Upper lobe of left lung (tissue), 6 donors: ENCODE data around the gene RNF11. TPM values are rescaled to one million over a fixed set of nuclear protein-coding genes. Genes with fewer than 3 reads are reported as not detected.

ENCODE experiments used
- ATAC-seq, 2 donors: fragments of 200-7000 bp; cut with Tn5 transposase; one replicate each; pipeline ENCODE4 v1.9.1; 2022; ENCODE audit warnings: mild to moderate bottlenecking in 2 of 2, moderate library complexity in 2 of 2; ENCODE audit not compliant: low FRiP score in 2 of 2
- DNase-seq, 2 donors: peaks; one replicate each; pipeline ENCODE4 v3.0.0-alpha.2; 2019 to 2020
- H3K27ac ChIP-seq, 4 donors: fragments of 200-600 bp; sonication (generic); one replicate each; pipeline ENCODE4 v1.5.1; 2016 to 2019
- H3K27me3 ChIP-seq, 4 donors: fragments of 200-600 bp; sonication (generic); one replicate each; pipeline ENCODE4 v1.5.1; 2017 to 2019
- H3K36me3 ChIP-seq, 4 donors: fragments of 200-600 bp; sonication (generic); one replicate each; pipeline ENCODE4 v1.5.1; 2016 to 2019
- H3K4me1 ChIP-seq, 4 donors: fragments of 200-600 bp; sonication (generic); one replicate each; pipeline ENCODE4 v1.5.1; 2018 to 2019
- H3K4me3 ChIP-seq, 4 donors: fragments of 200-600 bp; sonication (generic); one replicate each; pipeline ENCODE4 v1.5.1; 2017 to 2019; ENCODE audit warnings: mild to moderate bottlenecking in 2 of 4, moderate library complexity in 1 of 4
- H3K9me3 ChIP-seq, 4 donors: fragments of 200-600 bp; sonication (generic); one replicate each; pipeline ENCODE4 v1.5.1; 2018 to 2019
- CTCF ChIP-seq, 6 experiments: fragments of 450-650 bp in 4 of 6; fragments of 200-600 bp in 2 of 6; sonication (generic) in 2 of 6; IDR thresholded peaks; one replicate each; pipeline ENCODE4 v1.5.1; 2016 to 2019; ENCODE audit warnings: antibody characterized with exemption in 6 of 6
- EP300 ChIP-seq, 4 donors: sonication (generic); formaldehyde crosslinking; IDR thresholded peaks; one replicate each; pipeline ENCODE4 v1.5.1; 2017; ENCODE audit warnings: antibody characterized with exemption in 4 of 4, control low read depth in 2 of 4
- POLR2A ChIP-seq, 4 donors: fragments of 450-650 bp; IDR thresholded peaks; one replicate each; pipeline ENCODE4 v1.5.1; 2016 to 2017; ENCODE audit warnings: antibody characterized with exemption in 4 of 4, mild to moderate bottlenecking in 2 of 4
- POLR2AphosphoS5 ChIP-seq, 2 donors: sonication (generic); formaldehyde crosslinking; IDR thresholded peaks; one replicate each; pipeline ENCODE4 v1.5.1; 2017; ENCODE audit warnings: antibody characterized with exemption in 2 of 2
- WGBS, 2 donors: methylation state at CpG; one replicate each; pipeline ENCODE4 v1.1.5; 2017 to 2018; 5-methylcytosine and 5-hydroxymethylcytosine counted together
- total RNA-seq, 6 donors: library from RNA; depleted of rRNA in 4 of 6; stranded (reverse); fragments of >200 nt in 4 of 6; gene quantifications; one replicate each; pipeline versions ENCODE4 v1.1.0 to v1.2.1, GENCODE V29; 2016 to 2021
- donor health status: DM: no; HTN: no; CAD: no; lungs with moderate emphysema.
- donor health status: DM: no; HTN: yes; CAD: no; lungs with severe emphysema.

RNF11 gene
- total RNA-seq, 6 donors from 2014 or later = 26.2 to 125 (median 78.8) TPM

GRCh38 chr1:51320967-51321923 lies 85.2 kb downstream of the RNF11 start:
- H3K27ac ChIP-seq = peak overlapping the region in 3 of 4 donors; percentile 11 to 81 (median 61)
- H3K36me3 ChIP-seq = no peaks in the 10 kb centered on the region
- H3K4me3 ChIP-seq = no peak overlapping the region
- WGBS, 2 donors = 73 to 76% methylated on average over 11 of the region's 11 CpGs
- DNase-seq (peak in 1 of 2 donors; percentile 54), ATAC-seq (peak; percentile 23 to 67)
- H3K27me3 ChIP-seq = no peaks in the 10 kb centered on the region
- no peaks in the 10 kb centered on the region for H3K9me3 ChIP-seq
- no peak for TF ChIP-seq POLR2A (IDR thresholded peaks at IDR 0.05)
- no peak for TF ChIP-seq CTCF (IDR thresholded peaks at IDR 0.05)
- peak in 1 of 2 donors; percentile 12 for TF ChIP-seq POLR2AphosphoS5 (IDR thresholded peaks at IDR 0.05)
- peak in 1 of 4 donors; percentile 63 for TF ChIP-seq EP300 (IDR thresholded peaks at IDR 0.05)
- peaks cover 0 to 22% (median 0%) of the 10 kb centered on the region in 4 donors for H3K4me1 ChIP-seq

DNA sequence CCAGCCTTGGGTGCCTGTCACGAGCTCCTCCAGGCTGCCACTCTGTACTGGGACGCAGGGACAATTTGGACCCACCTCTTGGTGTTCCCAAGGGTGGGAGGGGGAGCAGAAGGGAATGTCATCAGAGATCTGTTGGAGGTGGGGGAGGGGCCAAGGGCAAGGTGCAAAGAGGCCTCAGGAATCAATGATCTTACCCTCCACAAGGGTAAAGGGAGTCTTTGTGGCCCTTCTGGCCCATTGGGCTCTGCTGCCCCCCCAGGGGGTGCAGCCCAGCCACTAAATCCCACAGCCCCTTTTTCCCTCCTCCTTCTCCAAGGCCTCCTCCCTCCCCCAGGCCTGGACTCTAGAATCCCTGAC lies 85.8 kb downstream of the RNF11 start:
- H3K4me1 ChIP-seq = peaks cover 0 to 16% (median 0%) of the 10 kb centered on the region in 4 donors
- no peak overlapping the region for H3K4me3 ChIP-seq
- H3K36me3 ChIP-seq = no peaks in the 10 kb centered on the region
- H3K27ac ChIP-seq = peak overlapping the region in 3 of 4 donors; percentile 11 to 81 (median 61)
- no peaks in the 10 kb centered on the region for H3K9me3 ChIP-seq
- TF ChIP-seq POLR2AphosphoS5 (IDR thresholded peaks at IDR 0.05) (no peak), EP300 (IDR thresholded peaks at IDR 0.05) (no peak), POLR2A (IDR thresholded peaks at IDR 0.05) (no peak), CTCF (IDR thresholded peaks at IDR 0.05) (no peak)
- DNase-seq (no peak), ATAC-seq (no peak)
- 90% methylated on average over 2 of the region's 2 CpGs; no CpG with 5 or more reads in 1 of the 2 donors for WGBS, 2 donors
- no peaks in the 10 kb centered on the region for H3K27me3 ChIP-seq

GRCh38 chr1:51322417-51323101 lies 86.5 kb downstream of the RNF11 start:
- no peak overlapping the region for H3K4me3 ChIP-seq
- no peaks in the 10 kb centered on the region for H3K27me3 ChIP-seq
- H3K27ac ChIP-seq = no peak overlapping the region
- no peak for DNase-seq
- WGBS, 2 donors = 88 to 90% methylated on average over 4 of the region's 4 CpGs
- no peaks in the 10 kb centered on the region for H3K9me3 ChIP-seq
- TF ChIP-seq POLR2A (IDR thresholded peaks at IDR 0.05) (no peak), CTCF (IDR thresholded peaks at IDR 0.05) (no peak)
- peaks cover 0 to 11% (median 0%) of the 10 kb centered on the region in 4 donors for H3K4me1 ChIP-seq
- ATAC-seq = no peak
- H3K36me3 ChIP-seq = no peaks in the 10 kb centered on the region

Other genes starting within 250 kb of the RNF11 start
- gene C1orf185, start 134.0 kb upstream of the RNF11 start, total RNA-seq = not detected
- gene TTC39A, start 94.3 kb downstream of the RNF11 start, total RNA-seq = 10 to 100 TPM; 33.0 to 96.4 (median 55.7) TPM